ENCODE results near the gene CYSLTR2.

- no peak for TF ChIP-seq ARNTL (CRISPR knock-in tag; IDR thresholded peaks at IDR 0.05; ENCODE audit: borderline replicate concordance, low read depth)
- TF ChIP-seq SNAI2 (CRISPR knock-in tag; IDR thresholded peaks at IDR 0.05) = no peak
- no peak for TF ChIP-seq POU6F1 (CRISPR knock-in tag; IDR thresholded peaks at IDR 0.05; ENCODE audit: borderline replicate concordance, low read depth)
- TF ChIP-seq PPARA (CRISPR knock-in tag; IDR thresholded peaks at IDR 0.05; ENCODE audit: borderline replicate concordance) = no peak
Measured at GRCh38 chr13:48738311-48738710, 84.6 kb downstream of the CYSLTR2 start.
